Hippocampal formation (tissue), 2 donors: ENCODE data around the gene C5orf22.
"Not testable (repeated sequence)": the region's sequence is repeated elsewhere in the genome, so short reads cannot be mapped to it uniquely, and the experiment has no call there.

Source experiments
- DNase-seq, 2 donors: peaks; one replicate each; lab custom pipeline; 2025; lab: John Stamatoyannopoulos, UW

Gene C5orf22

GRCh38 chr5:31553863-31554262 is 21.8 kb downstream of the C5orf22 start:
- no peak for DNase-seq

GRCh38 chr5:31554552-31554951 is 22.5 kb downstream of the C5orf22 start:
- no peak for DNase-seq

GRCh38 chr5:31556461-31556860 is 24.4 kb downstream of the C5orf22 start:
- no peak for DNase-seq

DNA sequence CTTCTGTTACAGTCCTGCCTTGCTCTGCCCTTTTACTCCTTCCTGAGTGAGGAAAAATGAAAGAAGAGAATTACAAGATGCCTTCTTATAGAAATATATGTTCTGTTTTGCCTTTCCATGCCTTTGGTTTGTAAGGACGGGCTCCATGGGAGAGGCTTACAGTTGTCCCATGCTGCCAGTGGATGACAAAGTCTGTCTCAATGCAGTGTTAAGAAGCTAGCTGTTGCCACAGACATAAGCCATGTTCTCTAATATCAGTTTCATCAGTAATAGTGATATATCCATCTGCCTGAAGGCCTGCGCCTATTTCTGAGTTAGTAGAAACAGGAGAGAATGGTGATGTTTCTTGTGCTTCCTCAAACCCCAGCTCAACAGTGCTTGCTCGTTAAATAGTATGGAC is 27.8 kb downstream of the C5orf22 start:
- DNase-seq, result no peak

DNA sequence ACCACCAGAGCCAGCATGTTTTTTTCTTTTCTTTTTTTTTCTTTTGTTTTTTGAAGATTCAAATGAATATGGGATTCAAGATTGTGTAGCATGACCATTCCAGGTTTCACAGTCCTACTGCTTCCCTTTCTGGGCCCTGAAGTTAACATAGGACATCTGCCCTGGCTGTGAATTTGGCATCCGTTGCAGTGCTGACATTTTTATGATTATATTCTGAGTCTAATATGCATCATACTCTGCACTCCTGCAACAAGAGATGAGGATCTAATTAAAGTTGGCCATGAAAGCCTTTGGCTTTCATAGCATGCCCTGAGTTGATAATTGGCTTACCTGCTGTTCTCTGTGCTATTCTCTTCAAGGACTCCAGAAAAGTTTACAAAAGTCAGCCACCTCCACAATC is 29.8 kb downstream of the C5orf22 start:
- no peak for DNase-seq

DNA sequence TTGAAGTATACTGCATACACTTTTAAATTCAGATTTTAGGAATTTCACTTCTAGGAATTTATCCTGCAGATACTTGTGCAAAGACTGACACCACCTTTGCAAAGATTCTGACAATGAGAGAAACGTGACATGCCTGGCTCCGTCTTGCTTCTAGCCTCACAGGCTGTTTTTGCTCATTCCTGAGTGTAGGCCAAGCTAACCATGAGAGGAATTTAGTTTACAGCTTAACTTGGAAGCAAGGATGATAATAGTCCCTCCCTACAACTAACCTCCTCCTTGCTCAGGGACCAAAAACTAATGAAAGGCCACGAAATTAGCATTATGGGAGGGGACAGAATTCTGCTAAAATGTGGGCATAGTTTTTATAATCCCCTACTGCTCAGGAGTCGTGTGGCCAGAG is 31.1 kb downstream of the C5orf22 start:
- no peak for DNase-seq

- DNase-seq, result not testable (repeated sequence)
Measured at GRCh38 chr5:31566362-31566761, 34.3 kb downstream of the C5orf22 start.

GRCh38 chr5:31568302-31568835 is 36.3 kb downstream of the C5orf22 start:
- DNase-seq, result no peak

DNA sequence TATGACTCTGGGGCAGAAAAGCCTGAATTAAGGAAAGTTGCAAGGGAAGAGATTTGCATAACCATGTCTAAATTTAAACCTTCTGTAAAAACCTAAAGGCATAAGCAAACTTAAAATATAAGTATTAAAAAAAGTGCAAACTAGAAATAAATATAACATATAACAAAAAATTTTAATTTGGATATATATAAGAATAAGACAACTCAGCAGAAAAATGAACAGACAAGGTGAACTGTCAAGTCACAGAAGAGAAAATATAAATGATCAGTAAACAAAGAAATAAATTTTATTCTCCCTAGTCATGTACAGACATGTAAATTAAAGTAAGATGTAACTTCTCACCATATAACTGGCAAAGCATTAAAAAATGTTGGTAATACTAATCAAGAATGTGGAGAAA is 37.0 kb downstream of the C5orf22 start:
- DNase-seq, result no peak

DNA sequence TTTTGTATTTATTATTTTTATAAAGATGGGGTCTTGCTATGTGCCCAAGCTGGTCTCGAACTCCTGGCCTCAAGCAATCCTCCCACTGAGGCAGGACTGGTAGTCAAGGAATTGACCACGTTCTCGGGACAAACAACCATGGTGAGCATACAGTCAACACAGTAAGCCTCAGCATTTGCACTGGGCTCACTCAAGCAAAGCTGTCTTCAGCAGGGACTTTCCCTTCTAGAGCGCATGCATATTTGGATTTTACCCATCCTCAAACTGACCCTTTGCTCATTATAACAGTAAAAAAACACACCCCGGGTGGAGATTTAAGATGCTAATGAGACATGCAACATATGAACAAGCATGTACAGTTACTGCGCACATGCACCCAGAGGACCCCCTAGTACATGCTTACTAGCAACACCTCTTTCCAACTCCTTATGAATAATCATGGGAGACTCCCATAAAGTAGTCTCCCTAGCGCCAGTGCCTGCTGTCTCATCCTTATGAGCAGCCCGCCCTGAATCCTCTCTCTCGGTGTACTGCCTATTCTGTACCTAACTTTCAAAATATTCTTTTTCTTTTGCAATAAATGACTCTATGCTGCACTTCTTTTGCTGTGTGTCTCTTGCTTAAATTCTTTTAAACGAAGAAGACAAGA is 41.5 kb downstream of the C5orf22 start:
- DNase-seq, result no peak

DNA sequence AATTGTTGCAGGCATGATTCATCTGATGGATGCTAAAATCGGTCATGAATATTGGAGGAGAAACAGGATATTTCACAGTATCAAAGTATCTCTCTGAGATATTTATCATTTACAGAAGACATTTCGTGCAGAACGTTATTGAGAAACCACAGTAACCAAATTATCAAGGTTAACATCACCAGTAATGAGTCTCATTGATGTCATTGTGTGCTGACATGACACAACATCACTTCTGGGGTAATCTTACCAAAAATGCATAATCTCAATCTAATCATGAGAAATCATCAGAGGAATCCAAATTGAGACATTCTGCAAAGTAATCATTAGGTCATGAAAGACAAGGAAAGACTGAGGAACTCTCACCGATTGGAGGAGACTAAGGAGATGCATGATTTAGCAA is 42.7 kb downstream of the C5orf22 start:
- DNase-seq, result no peak

DNA sequence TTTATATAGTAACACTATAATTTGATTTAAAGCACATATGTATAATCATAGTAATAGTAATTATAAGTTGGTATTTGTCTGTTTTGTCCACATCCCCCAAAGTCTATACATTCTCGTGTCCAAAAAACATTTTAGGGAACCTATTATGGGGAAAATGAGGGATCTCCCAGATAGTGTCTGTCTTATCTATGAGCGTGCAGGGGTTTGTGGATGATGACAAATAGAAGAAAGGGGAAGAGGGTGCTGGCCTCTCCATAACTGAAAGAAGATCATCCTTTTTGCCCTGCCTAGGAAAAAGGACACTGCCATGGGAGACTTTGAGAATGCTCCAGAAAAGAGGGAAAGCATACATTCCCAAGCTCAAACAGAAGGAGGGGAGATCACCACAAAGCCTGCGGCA is 45.3 kb downstream of the C5orf22 start:
- no peak for DNase-seq

GRCh38 chr5:31579558-31579957 is 47.5 kb downstream of the C5orf22 start:
- DNase-seq, result no peak

DNA sequence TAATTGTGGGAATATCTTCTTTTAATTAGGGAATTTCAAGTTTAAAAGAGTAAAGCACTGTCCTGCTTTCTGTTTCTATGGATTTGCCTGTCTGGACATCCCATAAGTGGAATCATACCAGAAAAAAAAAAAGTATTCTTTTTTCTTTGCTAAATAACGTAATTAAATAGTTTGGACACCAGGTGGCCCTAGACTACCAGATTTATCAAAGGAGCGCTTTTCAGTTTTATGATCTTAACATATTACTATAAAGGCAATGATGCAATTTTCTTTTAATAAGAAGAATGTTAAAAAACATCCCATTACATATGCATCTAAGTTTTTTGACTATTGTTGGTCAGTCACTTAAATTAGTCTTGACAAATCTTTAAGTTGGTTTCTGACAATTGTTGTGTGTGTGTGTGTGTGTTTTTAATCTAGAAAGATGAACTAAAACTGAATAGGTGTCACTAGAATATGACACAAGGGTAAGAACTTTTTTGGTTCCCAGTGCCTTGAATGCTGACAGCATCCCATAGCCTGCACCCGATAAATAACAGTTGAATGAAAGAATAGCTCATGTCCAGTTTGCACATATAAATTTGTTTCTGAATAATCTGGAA is 49.5 kb downstream of the C5orf22 start:
- peak in 1 of 2 donors; percentile 51 for DNase-seq

GRCh38 chr5:31583129-31583528 is 51.0 kb downstream of the C5orf22 start:
- DNase-seq, result no peak

- no peak for DNase-seq
Measured at GRCh38 chr5:31585166-31585894, 53.2 kb downstream of the C5orf22 start.

DNA sequence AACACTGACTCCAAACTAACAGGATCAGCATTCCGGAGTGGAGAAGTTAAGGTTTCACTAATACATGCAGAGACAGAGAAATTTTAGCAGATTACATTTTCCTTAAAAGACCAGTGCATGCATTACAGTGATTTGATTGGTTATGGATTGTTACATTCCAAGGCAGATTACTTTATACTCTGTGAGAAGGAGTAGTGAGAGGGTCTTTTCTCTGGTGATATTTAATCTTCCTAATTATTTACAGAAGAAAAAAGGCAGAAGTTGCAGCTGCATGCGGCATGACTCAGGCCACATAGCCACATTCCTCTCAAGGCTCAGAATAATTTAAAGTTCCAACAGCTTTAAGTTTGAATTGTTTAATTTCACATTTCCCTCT is 53.8 kb downstream of the C5orf22 start:
- DNase-seq, result no peak

- no peak for DNase-seq
Measured at GRCh38 chr5:31587546-31587945, 55.4 kb downstream of the C5orf22 start.

- no peak for DNase-seq
Measured at GRCh38 chr5:31593665-31594064, 61.6 kb downstream of the C5orf22 start.

- no peak for DNase-seq
Measured at GRCh38 chr5:31596354-31596753, 64.3 kb downstream of the C5orf22 start.

DNA sequence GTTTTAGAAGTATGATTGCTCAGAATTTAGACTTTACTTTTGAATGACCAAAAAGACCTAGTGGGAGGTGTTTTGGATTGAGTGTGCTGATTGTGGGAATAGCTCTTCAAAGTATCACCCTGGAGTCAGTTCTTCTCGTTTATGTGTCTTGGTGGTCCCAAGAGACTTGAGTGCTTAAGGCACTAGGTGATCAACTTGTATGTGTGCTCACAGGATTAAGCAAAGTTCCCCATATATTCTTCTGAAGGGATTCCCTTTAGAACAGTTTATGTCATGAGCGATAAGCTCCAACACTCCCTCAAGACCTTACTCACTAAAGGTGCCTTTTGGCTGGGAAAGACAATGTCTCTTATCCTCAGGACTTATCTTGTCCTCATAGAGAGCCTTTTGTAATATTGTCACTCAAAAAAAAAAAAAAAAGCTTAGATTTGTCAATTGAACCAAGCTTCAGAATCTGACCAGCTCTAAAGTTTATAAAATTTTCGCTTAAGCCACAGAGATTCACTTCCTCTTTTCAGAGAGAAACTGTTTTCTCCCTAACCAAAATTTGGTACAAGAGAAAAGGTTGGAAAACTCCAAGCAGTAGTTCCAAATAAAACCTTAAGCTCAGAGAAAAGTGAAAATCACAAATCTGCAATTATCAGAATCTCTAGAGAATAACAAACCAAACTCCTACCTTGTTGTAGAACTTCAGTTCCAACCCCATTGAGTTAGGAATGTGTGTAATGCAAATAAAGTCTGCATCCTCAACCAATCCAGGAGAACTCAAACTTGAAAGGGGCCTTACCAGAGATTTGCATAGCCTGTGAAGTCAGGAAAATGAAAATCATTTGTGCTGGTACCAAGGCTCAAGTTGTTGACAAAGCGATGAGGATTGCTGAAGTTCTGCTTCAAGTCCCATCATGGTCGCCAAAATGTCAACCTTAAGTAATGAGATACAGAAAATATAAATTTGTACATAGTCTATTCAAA is 66.8 kb downstream of the C5orf22 start:
- no peak for DNase-seq

DNA sequence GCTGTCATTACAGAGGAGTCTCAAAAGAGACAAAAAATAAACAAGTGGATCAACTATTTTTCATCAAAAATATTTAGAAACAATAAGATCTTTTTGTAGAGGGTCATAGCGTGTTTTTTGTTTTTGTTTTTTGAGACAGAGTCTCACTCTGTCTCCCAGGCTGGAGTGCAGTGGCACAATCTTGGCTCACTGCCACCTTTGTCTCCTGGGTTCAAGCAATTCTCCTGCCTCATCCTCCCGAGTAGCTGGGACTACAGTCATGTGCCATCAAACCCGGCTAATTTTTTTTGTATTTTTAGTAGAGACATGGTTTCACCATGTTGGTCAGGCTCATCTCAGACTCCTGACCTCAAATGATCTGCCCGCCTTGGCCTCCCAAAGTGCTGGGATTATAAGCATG is 70.2 kb downstream of the C5orf22 start:
- not testable (repeated sequence) for DNase-seq
